Ishikawa (cell line): ENCODE data around the gene RCOR2.

Source experiments
- EGR1 ChIP-seq: IDR thresholded peaks from 2 replicates; pipeline ENCODE4 v1.6.1; 2012
- EP300 ChIP-seq: IDR thresholded peaks from 2 replicates; pipeline ENCODE4 v1.6.1; 2012; ENCODE audit warnings: borderline replicate concordance
- NFIC ChIP-seq: IDR thresholded peaks from 2 replicates; pipeline ENCODE4 v1.6.1; 2012
- RAD21 ChIP-seq: IDR thresholded peaks from 2 replicates; pipeline ENCODE4 v1.6.1; 2012; ENCODE audit warnings: low read depth
- ZBTB7A ChIP-seq: IDR thresholded peaks from 2 replicates; pipeline ENCODE4 v1.6.1; 2012; ENCODE audit warnings: low read depth
- TF ChIP-seq, protein P1 (sequence below): IDR thresholded peaks from 2 replicates; pipeline ENCODE4 v1.6.1; 2012

DNA sequence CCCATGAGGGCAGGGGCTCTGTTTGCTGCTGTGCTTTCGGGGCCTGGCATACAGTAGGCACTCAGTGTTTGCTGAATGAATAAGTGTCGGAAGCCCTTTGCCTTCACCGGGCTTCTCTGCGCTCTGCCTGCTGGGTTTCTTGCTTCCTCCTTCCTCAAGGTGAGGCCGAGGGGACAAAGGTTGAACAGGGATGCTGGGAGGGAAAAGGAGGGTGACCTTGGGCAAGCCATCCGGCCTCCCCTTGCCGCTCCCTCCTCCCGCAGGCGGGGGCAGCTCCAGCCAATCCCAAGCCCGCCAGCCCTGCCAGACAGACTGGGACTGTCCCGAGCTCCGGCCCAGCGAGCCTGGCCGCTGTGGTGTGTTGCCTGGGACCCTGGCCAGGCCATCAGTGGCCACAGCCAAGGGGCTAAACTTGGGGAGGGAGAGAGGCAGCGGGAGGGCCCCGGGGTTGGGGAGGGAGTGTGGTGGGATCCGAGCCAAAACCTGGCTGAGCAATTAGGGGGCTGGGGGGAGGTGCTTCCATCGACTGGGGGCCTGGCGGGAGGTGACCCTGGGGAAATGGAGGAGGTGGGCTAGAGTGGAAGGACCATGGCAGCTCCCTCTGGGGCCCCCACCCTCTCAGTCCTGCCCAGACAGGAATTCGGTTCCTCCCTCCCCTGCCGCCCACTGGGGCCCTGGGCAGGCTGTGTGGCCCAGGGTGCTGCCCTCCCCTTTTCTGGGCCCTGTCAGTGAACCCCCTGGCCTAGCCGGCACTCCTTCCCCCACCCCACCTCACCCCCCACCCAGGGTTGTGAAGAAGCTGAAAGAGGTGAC, 3.4 kb upstream of the RCOR2 start:
- TF ChIP-seq EGR1 (no peak), EP300 (no peak), NFIC (no peak), RAD21 (no peak), ZBTB7A (no peak)
- TF ChIP-seq, protein P1, sequence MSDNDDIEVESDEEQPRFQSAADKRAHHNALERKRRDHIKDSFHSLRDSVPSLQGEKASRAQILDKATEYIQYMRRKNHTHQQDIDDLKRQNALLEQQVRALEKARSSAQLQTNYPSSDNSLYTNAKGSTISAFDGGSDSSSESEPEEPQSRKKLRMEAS = no peak
